Stimulated activated CD4-positive, alpha-beta T cell treated with anti-CD3 and anti-CD28 coated beads, Interleukin-12 subunit alpha, Interleukin-12 subunit beta, amount 100 ng/mL, for 48 hours (primary cell): Measurements from ENCODE around the gene THUMPD3.

ENCODE experiments used
- DNase-seq, 3 donors: peaks; one replicate each; pipeline ENCODE4 v3.0.0-alpha.2; 2020; ENCODE audit warnings: low read depth in 2 of 3, low spot score in 1 of 3

Gene THUMPD3

DNA sequence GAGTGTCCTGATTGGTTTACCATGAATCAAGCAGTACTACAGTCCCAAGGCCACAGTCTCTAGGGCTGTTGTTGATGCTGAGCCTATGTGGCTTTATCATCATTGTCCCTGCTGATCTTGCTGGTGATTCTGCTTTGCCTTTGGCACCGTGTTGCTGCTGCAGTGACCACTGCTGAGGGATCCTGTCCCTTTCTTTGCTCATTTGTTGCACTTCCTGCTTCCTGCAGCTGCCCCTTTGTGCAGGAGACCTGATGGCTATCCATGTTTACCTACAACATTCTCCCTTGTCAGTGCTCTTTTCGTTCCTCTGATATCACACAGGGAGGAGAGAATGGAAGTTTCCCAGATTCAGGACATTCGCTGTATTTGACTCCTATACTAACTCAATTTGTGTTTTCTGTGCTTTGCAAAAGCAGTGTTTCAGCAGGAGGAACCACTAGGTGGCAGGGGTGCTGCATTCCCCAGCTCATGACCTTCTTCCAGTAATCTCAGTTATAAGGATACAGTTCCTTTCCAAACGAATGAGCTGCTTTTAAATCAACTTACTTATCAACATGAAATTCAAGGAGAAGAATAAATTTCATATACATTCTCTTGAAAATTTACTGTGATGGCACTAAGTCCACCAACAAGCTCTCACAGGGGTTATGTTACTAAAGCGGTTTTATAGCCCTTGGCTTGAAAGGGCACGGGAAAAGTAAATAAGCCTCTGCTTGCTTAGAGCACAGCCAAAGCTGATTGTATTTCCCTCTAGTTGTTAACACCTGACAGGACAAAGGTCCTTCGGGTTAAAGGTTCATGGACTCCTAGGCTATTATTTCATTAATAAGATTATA lies 9.7 kb upstream of the THUMPD3 start:
- DNase-seq: peak; percentile 21 to 39 (median 29)

DNA sequence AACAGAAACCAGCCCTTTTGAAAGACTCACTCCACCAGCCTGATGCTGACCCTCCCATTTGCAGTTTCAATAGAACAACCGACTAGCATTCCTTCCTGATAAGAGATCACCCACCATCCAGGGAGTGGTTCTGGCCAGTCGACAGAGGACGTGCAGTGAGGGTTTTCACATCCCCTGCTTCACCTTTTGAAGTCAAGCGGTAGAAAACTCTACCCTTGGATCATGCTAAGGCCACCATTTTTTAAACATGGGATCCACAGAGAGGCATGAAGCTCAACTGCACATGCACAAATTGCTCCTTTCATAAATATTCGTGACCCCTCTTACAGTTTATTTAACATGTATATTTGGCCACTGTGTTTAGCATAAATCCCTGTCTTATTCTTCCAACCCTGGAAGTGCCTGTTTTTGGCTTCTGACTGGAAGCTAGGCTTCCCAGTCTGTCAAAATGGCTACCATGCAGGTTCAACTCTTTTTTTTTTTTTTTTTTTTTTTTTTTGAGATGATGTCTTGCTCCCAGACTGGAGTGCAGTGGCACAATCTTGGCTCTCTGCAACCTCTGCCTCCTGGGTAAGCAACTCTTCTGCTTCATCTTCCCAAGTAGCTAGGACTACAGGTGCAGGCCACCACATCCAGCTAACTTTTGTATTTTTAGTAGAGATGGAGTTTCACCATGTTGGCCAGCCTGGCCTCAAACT lies 1.0 kb upstream of the THUMPD3 start:
- DNase-seq: no peak

DNA sequence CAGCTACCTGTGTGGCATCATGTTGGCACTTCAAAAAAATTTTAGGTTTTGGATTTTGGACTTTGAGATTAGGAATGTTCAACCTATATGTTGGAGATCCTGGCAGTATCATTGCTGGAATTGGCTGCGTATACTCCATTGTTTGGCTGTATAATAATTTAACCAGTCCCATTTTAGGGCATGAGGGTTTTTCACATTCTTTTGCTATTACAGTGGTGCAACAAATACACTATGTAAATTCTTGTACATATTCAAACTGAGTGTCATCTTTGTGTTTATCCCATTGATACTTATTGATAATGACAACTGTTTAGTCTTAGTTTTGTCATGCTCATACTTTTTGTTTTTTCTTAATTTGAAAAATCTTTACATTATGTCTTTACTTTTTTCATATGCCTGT lies 6.7 kb downstream of the THUMPD3 start:
- no peak for DNase-seq

DNA sequence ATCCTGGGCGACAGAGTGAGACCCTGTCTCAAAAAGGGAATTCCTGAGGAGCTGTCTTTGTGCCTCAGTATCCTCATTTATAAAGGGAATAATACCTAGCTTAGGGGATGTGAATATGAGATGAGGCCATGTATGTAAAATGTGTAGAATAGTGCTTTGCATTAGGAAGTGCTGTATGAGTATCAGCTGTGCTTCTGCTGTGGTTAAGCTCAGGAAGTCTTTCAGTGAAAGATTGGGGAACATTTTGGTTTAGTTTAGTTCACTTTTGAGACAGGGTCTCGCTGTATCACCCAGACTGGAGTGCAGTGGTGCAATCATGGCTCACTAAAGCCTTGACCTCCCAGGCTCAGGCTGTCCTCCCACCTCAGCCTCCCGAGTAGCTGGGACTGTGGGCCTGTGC lies 10.6 kb downstream of the THUMPD3 start:
- no peak for DNase-seq

DNA sequence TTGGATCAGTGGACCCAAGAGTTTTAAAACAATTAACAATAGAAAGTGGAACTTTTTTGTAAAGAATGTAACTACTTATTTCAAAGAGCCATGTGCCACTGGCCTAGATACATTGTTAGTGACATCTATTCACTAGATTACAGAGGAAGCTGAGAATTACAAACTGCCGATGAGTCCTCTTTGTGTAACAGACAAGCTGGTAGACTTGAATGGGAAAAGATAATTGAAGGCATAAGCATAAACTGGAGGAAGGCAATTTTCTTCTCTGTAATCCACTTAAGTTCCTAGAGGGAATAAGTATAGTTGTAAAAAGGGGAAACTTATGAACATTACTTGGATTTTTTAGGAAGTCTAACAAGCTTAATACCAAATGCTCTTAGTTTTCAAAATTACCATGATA lies 15.1 kb downstream of the THUMPD3 start:
- DNase-seq: no peak

DNA sequence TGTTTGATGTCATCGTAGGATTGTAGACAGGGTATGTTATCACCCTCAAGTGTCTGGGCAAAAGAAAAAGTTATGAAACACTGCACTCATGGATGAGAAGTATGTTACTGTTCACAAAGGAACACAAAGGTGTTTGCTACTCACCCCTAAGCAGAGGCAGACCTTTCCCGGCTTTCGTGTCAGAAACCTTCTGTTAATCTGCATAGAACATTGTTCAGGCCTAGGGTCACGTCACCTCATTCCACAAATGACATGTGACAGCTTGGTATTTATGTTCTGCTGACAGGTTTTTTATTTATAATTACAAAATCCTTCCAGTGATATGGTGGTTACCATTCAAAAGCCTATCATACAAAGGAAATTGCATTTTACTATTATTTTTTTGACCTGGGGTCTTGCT lies 16.5 kb downstream of the THUMPD3 start:
- no peak for DNase-seq

DNA sequence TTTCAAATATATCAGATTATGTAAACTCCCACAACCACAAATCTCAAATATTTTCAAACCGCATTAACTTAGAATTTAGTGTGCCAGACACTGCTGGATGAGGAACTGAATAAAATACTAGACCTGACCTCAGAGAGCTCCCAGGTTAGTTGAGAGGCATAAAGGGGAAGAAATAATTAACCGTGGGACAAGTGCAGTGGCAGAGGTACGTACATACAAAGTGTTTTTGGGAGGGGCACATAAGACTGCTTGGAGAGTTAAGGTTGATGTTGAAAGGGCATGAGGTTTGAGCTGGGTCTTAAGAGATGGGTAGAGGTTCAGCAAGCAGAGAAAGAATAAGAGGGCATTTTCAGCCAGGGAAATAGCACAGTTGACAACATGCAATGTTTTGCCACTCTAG lies 17.2 kb downstream of the THUMPD3 start:
- DNase-seq: no peak

DNA sequence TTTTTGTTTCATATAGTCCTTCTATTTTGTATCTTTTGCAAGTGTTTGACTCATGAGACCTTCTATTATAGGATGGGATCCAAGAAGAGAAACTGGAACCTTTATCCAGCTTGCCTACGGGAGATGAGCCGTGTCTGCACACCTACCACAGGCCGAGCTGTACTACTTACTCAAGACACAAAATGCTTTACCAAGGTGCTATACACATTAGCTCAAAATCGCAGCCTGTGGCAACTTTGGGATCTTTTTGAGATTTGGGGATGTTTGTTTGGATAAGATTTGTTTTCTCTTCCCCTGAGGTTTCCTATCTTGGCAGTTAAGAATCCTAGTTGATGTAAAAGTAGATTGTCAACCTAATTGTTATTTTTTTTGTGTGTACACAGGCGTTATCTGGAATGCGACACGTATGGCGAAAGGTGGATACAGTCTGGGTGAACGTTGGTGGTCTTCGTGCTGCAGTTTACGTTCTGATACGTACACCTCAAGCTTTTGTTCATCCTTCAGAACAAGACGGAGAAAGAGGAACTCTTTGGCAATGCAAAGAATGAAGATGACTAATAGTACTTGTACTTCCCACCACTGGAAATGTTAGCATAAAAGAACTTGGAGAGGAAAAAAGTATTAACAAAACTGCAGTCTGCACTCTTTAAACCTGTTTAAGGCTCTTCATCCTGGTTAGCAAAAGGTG lies 21.4 kb downstream of the THUMPD3 start:
- DNase-seq: no peak

DNA sequence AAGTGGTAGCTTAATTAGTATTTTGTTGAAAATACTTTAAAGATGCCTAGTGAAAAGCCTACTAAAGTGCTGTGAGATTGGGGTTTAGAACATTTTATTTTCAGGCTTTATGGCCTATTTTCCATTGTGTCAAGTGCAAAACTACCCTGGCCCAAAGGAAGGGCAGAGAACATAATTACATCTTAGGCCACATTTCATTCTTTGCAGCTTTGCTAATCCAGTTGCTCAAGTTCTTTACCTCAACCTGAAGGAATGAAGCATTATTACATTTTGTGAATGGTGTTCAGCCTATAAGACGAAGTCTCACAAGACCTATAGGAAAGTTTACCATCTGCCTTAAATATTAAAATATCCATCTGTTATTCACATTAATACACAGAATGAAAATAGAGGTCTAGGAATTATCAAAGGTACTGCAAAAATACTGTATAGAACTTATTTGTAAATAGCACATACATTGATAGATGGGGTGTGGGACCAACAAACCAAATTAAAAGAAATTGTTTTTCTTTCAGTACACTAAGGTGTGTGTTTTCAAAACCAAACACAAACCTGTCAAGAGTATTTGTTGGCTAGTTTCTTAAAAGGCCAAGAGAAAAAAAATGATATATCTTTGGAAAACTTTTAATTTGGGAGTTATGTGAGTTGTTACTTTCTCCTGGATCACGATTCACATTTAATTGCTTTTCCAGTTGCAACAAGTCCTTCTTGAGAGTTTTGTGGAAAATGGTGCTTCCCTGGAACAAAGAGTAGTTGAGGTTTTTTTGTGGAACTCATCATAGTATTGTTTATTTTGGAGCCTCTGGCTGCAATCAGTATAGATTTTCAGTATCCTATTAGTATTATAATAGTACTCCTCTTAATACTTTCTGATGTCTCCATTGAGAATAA lies 22.6 kb downstream of the THUMPD3 start:
- DNase-seq: no peak

DNA sequence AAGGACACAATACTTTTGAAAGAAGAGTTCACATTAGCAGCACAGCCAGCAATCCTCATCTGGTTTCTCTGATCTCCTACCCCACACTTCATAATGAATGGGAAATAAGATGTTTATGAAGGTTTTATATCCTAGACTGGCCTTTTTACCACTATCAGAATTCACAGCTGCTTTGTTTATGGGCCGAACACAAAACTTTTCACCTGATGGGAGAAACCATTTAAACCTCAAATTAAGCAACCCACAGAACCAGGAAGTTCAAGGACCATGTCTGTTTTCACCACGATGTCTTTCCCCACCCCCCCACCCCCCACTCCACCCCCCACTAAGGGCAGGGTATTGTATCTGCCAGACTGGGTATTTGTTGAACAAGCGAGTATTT lies 23.2 kb downstream of the THUMPD3 start:
- no peak for DNase-seq

DNA sequence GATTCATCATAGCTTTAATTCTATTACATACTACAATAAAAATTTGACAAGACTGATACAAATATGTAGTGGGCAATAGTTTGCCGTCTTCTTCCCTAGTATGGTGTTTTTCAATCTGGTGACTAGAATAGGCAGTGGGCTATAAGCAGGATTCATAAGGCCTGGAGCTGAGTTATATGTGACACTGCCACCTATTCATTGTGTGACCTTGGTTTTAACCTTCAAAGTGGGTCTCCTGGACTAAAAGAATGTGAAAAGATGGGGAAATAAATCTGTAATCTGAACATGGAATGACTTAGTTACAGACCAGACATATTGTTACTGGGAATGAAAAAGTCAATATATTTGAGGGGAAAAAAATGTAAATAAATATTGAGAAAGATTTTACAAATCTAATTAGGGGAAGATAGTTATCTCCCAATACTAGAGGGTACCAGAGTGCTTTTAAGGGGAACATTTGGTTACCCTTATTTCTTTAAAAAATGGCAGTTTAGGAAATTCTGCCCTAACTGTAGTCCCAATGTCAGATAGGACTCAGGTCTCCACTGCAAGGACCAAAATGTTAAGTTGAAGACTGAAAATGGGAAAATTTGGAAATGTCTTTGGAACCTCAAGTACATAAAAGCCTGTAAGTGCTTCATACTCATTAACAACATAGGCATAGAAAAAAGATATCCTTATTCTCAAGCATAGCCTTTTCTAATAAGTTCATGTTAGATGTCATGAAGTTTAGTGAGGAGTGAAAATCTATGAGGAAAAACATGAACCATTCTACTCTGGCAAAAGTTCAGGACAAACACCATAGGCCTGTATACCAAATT lies 23.9 kb downstream of the THUMPD3 start:
- DNase-seq: no peak

DNA sequence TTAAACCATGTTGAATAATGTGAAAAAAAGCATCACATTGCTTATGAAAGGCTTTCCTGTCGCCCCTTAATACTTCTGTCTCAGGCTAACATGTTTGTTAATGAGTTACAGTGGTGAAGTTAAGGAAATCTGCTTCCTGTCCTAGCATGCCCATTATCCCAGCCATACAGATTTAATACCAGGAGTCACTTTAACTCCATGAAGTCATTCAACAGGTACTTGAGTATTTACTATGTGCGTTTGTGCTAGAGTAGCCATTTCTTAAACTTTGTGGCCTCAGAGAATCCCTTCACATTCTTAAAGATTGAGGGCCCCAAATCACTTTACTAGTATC lies 24.4 kb downstream of the THUMPD3 start:
- DNase-seq: no peak

DNA sequence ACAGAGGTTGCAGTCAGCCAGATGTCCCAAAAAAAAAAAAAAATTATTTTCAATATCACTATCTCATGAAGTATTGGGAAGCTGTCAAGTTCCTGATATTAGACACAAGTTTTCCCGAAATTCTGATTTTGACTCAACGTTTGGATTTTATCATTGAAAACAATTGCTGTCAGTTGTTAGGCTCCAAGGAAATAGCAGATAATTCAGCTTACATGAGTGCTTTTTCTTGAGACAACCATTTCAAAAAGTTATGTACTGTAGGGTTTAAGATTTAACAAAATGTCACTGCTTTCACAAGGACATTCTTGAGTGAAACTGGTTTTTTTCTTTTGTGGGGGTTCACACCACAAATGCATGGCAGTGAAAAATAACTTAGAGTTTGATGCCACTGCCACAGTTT lies 25.3 kb downstream of the THUMPD3 start:
- DNase-seq: no peak

DNA sequence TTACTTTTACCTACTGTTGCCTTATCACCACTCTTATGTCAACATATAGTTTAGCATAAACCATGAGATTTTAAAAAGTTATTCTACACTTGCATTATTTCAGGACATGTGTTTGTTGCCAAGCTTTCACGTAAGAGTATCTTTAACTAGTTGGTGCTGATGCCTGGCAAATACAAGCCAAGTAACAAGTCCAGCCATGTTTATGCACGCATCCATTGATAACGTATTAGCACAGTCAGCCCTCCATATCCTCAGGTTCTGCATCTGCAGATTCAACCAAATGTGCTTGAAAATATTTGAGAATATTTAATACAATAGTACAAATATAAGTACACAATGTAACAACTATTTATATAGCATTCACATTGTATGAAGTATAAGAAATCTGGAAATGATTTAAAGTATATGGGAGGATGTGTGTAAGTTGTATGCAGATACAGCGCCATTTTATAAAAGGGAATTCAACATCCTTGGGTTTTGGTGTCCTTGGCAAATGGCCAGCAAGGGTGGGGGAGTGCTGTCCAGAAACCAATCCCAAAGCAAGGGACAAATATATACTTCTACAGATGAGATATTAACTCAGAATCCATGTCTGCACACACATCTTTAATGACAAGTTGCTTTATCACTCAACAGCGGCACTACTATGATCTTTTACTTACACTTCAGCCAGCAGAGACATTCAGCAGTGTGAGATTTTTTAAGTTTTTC lies 25.9 kb downstream of the THUMPD3 start:
- no peak for DNase-seq

DNA sequence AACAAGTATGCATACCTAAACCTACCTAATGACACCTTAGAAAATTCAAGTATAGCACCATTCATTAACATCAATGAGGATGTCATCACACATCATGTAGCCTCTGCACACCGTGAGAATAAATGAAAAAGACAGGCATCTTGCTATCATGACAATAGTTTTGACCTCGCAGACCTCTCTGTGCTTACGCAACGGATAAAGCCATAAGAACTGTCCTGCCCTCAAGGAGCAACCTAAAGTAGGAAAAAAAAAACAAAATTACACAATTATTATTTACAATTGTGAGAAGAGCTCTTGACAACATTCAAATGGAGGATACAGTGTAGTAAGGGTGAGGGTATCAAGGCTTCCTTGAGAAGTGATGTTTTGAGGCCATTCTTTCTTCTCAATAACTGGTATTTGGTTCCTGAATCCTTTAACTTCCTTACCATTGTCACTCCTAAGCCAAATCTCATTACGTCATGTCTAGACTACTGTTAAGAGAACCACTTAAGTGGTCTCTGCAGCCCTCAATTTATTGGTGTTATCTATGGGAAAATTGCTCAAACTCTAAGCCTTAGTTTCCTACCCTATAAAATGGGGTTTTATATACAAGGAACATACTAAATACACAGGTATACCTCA lies 27.5 kb downstream of the THUMPD3 start:
- no peak for DNase-seq

DNA sequence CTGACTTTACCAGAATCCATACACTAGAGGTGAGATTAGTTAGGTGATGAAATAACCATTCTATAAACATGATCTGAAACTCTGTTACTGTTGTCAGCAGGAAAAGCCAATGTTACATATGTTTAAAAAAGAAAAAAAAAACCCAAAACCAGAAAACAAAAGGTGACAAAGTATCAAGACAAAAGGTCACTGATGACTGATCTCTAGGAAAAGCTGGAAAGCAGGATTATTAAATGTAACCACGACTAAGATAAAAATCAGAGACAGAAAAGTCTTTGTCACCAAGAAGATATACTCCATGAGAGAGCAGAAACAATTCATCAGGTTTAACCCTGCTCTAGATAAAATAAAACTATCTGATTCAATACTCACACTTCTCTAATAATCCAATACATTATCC lies 29.2 kb downstream of the THUMPD3 start:
- DNase-seq: no peak

DNA sequence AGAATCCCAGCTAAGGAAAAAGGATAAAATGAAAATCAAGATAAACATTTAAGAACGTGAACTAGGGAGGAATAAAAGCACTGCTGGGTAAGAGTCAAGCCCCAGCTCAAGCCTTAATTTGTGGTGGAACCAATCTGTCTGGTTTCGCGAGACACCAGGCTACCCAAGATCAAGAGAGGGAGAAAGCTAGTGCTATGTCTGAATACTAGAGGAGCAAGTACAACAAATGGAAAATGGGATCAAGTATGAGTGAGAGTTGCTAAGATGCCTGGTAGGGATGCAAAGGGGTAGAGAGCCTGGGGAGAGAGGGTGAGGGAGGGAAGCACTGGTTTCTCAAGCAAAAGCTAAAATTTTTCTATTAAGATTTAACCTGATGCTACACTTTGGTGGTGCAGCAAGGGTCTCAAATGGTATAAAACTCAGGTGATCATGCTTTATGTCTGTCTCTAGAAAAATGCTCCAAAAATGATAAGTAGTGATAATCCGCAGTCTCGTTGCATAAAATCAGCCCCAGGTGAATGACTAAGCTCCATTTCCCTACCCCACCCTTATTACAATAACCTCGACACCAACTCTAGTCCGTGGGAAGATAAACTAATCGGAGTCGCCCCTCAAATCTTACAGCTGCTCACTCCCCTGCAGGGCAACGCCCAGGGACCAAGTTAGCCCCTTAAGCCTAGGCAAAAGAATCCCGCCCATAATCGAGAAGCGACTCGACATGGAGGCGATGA lies 32.9 kb downstream of the THUMPD3 start:
- DNase-seq: no peak

DNA sequence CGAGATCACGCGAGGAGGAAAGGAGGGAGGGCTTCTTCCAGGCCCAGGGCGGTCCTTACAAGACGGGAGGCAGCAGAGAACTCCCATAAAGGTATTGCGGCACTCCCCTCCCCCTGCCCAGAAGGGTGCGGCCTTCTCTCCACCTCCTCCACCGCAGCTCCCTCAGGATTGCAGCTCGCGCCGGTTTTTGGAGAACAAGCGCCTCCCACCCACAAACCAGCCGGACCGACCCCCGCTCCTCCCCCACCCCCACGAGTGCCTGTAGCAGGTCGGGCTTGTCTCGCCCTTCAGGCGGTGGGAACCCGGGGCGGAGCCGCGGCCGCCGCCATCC lies 33.4 kb downstream of the THUMPD3 start:
- DNase-seq: peak; percentile 70 to 80 (median 77)
